GM12891 (cell line): ENCODE results near the gene PIK3R4.

Experiments used
- PAX5 ChIP-seq: IDR thresholded peaks from 2 replicates; pipeline ENCODE4 v1.6.1; 2011; ENCODE audit warnings: low read length, moderate library complexity, mild to moderate bottlenecking; ENCODE audit not compliant: insufficient read depth, severe bottlenecking
- POLR2A ChIP-seq: IDR thresholded peaks from 2 replicates; pipeline ENCODE4 v1.6.1; 2011; ENCODE audit warnings: low read depth, low read length, control low read depth
- POLR2AphosphoS5 ChIP-seq: IDR thresholded peaks from 2 replicates; pipeline ENCODE4 v1.6.1; 2011; ENCODE audit warnings: low read depth, low read length, control low read depth
- POU2F2 ChIP-seq: IDR thresholded peaks from 2 replicates; pipeline ENCODE4 v1.6.1; 2011; ENCODE audit warnings: low read depth, mild to moderate bottlenecking, control low read depth, low read length, moderate library complexity
- SPI1 ChIP-seq: IDR thresholded peaks from 2 replicates; pipeline ENCODE4 v1.6.1; 2011; ENCODE audit warnings: low read depth, low read length, control low read depth
- TAF1 ChIP-seq: IDR thresholded peaks from 2 replicates; pipeline ENCODE4 v1.6.1; 2011; ENCODE audit warnings: low read depth, low read length, control low read depth

- TF ChIP-seq TAF1 (no peak), POLR2A (no peak), POLR2AphosphoS5 (no peak), PAX5 (no peak), SPI1 (no peak), POU2F2 (no peak)
These were observed 32.9 kb upstream of the PIK3R4 start for GRCh38 chr3:130779486-130779885.
